CD4-positive, alpha-beta memory T cell (primary cell): ENCODE results near the gene CSF2. TPM values are rescaled to one million over a fixed set of nuclear protein-coding genes. Genes with fewer than 3 reads are reported as not detected.

Source experiments
- CTCF ChIA-PET: fragments of 350-600 bp; sonication (Branson Sonifier 250); formaldehyde crosslinking; loops from one replicate; lab custom pipeline; 2021; ENCODE audit warnings: inconsistent platforms; ENCODE audit not compliant: partially characterized antibody; lab: Charles Lee
- POLR2A ChIA-PET: fragments of 350-600 bp; sonication (Branson Sonifier 250); formaldehyde crosslinking; loops from one replicate; lab custom pipeline; 2021; ENCODE audit not compliant: partially characterized antibody; lab: Charles Lee
- DNase-seq, 5 donors: peaks; one replicate each; pipeline versions ENCODE4 v3.0.0 to v3.0.0-alpha.2; 2020 to 2022; ENCODE audit warnings: mixed read lengths in 1 of 5
- H3K27ac ChIP-seq: one replicate; pipeline ENCODE4 v1.7.0; 2013; ENCODE audit warnings: low read depth, low read length
- H3K27me3 ChIP-seq: 2 replicates; pipeline ENCODE4 v1.7.0; 2013; ENCODE audit warnings: mild to moderate bottlenecking, low read length, moderate library complexity; ENCODE audit not compliant: insufficient read depth
- H3K36me3 ChIP-seq: 2 replicates; pipeline ENCODE4 v1.7.0; 2013; ENCODE audit warnings: mild to moderate bottlenecking, low read length, moderate library complexity; ENCODE audit not compliant: insufficient read depth
- H3K4me1 ChIP-seq: 2 replicates; pipeline ENCODE4 v1.7.0; 2013; ENCODE audit warnings: mild to moderate bottlenecking, low read length, moderate library complexity; ENCODE audit not compliant: insufficient read depth
- H3K4me3 ChIP-seq, 2 donors: one replicate each; pipeline ENCODE4 v1.7.0; 2013; ENCODE audit warnings: low read length in 2 of 2, mild to moderate bottlenecking in 1 of 2
- H3K9me3 ChIP-seq, 2 donors: one replicate each; pipeline ENCODE4 v1.7.0; 2013; ENCODE audit warnings: low read length in 2 of 2, control low read depth in 1 of 2; ENCODE audit not compliant: control insufficient read depth in 1 of 2
- H3K27ac Mint-ChIP-seq, 7 donors: one replicate each; pipeline ENCODE4 v1.8.0; 2020 to 2021; ENCODE audit warnings: mixed read lengths in 7 of 7, mild to moderate bottlenecking in 6 of 7, inconsistent platforms in 3 of 7, moderate library complexity in 3 of 7
- H3K27me3 Mint-ChIP-seq, 2 donors: one replicate each; pipeline ENCODE4 v1.8.0; 2020 to 2021; ENCODE audit warnings: mixed read lengths in 2 of 2
- H3K36me3 Mint-ChIP-seq, 2 donors: one replicate each; pipeline ENCODE4 v1.8.0; 2020 to 2021; ENCODE audit warnings: mixed read lengths in 2 of 2, inconsistent platforms in 1 of 2, mild to moderate bottlenecking in 1 of 2
- H3K4me1 Mint-ChIP-seq, 4 donors: one replicate each; pipeline ENCODE4 v1.8.0; 2020 to 2021; ENCODE audit warnings: mixed read lengths in 4 of 4, mild to moderate bottlenecking in 1 of 4
- H3K4me3 Mint-ChIP-seq, 8 donors: one replicate each; pipeline ENCODE4 v1.8.0; 2020 to 2021; ENCODE audit warnings: mixed read lengths in 8 of 8, mild to moderate bottlenecking in 7 of 8, moderate library complexity in 6 of 8, inconsistent platforms in 3 of 8
- H3K9me3 Mint-ChIP-seq, 8 donors: one replicate each; pipeline ENCODE4 v1.8.0; 2020 to 2021; ENCODE audit warnings: mixed read lengths in 8 of 8, mild to moderate bottlenecking in 5 of 8, inconsistent platforms in 3 of 8, moderate library complexity in 1 of 8
- intact Hi-C: fragments of 100-400 bp; cut with micrococcal nuclease; formaldehyde crosslinking; loops from one replicate; pipeline ENCODE4 v1.15.1; 2023
- polyA plus RNA-seq, 2 donors: library from polyadenylated mRNA; unstranded; fragments of 300-500 nt; fragmentation: Illumina TruSeq; gene quantifications; one replicate each; pipeline ENCODE4 v1.2.3, GENCODE V29; 2021
- total RNA-seq, 2 experiments: library from RNA; stranded (reverse); gene quantifications; one replicate each; pipeline ENCODE4 v1.2.3, GENCODE V29; 2021

Gene CSF2
- total and polyA plus RNA-seq, 4 experiments from 2014 or later = 0.77 TPM; not detected in 3

- H3K4me1 Mint-ChIP-seq = peaks cover 0 to 7% (median under 1%) of the 10 kb centered on the region in 4 donors
- peaks cover 2% of the 10 kb centered on the region in 2 donors for H3K27me3 Mint-ChIP-seq
- Histone ChIP-seq H3K4me1 (peaks cover 2% of the 10 kb centered on the region), H3K27ac (no peak overlapping the region), H3K27me3 (no peaks in the 10 kb centered on the region), H3K9me3 (no peaks in the 10 kb centered on the region), H3K36me3 (no peaks in the 10 kb centered on the region), H3K4me3 (no peak overlapping the region)
- ChIA-PET CTCF (interaction anchor here (0.8 to 1.0 kb wide), 2 partner anchors 14 to 41 kb away, joined by 4 to 5 read pairs; no protein-coding TSS in a partner anchor), POLR2A (no interaction called here)
- H3K27ac Mint-ChIP-seq = no peak overlapping the region
- H3K36me3 Mint-ChIP-seq = no peaks in the 10 kb centered on the region
- peaks cover 0 to 3% (median 0%) of the 10 kb centered on the region in 8 donors for H3K9me3 Mint-ChIP-seq
- intact Hi-C loops = no loop called here
- no peak for DNase-seq
- no peak overlapping the region for H3K4me3 Mint-ChIP-seq
These were observed 24.5 kb upstream of the CSF2 start for GRCh38 chr5:132049093-132049492.

- Mint-ChIP-seq H3K27me3 (peaks cover 0 to 2% of the 10 kb centered on the region in 2 donors), H3K4me3 (no peak overlapping the region), H3K4me1 (peaks cover 1 to 12% (median 4%) of the 10 kb centered on the region in 4 donors), H3K9me3 (peaks cover 0 to 2% (median 0%) of the 10 kb centered on the region in 8 donors), H3K36me3 (no peaks in the 10 kb centered on the region), H3K27ac (peak overlapping the region in 2 of 7 donors; percentile 18 to 23)
- Histone ChIP-seq H3K4me3 (no peak overlapping the region), H3K27ac (no peak overlapping the region), H3K27me3 (no peaks in the 10 kb centered on the region), H3K36me3 (no peaks in the 10 kb centered on the region), H3K9me3 (no peaks in the 10 kb centered on the region), H3K4me1 (peaks cover 7% of the 10 kb centered on the region)
- CTCF ChIA-PET = interaction anchor here (0.8 to 1.7 kb wide), 4 partner anchors 12 to 85 kb away, joined by 4 to 6 read pairs (median 4); partner anchors contain the start of gene IL3
- POLR2A ChIA-PET = no interaction called here
- intact Hi-C loops = no loop called here
- no peak for DNase-seq
These were observed 24.0 kb upstream of the CSF2 start for GRCh38 chr5:132049559-132049958.

DNA sequence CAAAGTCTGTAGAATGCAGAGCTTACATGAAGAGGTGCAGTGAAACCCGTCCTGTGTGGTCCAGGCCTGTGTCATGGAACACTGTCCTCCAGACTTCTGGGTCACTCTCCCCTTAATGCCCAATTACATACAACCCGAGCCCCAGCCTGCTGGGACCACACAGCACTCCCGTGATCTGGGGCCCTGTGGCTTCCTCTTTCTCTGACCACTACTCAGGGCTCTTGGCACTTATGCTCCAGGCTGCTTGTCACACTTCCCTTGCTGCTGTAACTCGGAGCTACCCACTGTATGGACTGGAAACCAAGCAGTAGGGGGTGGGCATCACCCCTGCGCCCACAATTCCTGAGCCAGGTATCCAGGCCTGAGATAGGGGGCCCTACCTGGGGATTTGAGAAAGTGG is 23.5 kb upstream of the CSF2 start:
- DNase-seq = no peak
- Mint-ChIP-seq H3K4me3 (no peak overlapping the region), H3K27me3 (no peaks in the 10 kb centered on the region), H3K27ac (no peak overlapping the region), H3K36me3 (no peaks in the 10 kb centered on the region), H3K9me3 (peaks cover 0 to 2% (median 0%) of the 10 kb centered on the region in 8 donors), H3K4me1 (peaks cover 7 to 18% (median 9%) of the 10 kb centered on the region in 4 donors)
- no peak overlapping the region for H3K4me3 ChIP-seq
- ChIA-PET CTCF (interaction anchor here (0.8 to 1.7 kb wide), 4 partner anchors 11 to 84 kb away, joined by 4 to 6 read pairs (median 4); partner anchors contain the start of gene IL3), POLR2A (no interaction called here)
- H3K27me3 ChIP-seq = no peaks in the 10 kb centered on the region
- H3K4me1 ChIP-seq = peaks cover 13% of the 10 kb centered on the region
- no peaks in the 10 kb centered on the region for H3K36me3 ChIP-seq
- no peaks in the 10 kb centered on the region for H3K9me3 ChIP-seq
- intact Hi-C loops = no loop called here
- no peak overlapping the region for H3K27ac ChIP-seq

DNA sequence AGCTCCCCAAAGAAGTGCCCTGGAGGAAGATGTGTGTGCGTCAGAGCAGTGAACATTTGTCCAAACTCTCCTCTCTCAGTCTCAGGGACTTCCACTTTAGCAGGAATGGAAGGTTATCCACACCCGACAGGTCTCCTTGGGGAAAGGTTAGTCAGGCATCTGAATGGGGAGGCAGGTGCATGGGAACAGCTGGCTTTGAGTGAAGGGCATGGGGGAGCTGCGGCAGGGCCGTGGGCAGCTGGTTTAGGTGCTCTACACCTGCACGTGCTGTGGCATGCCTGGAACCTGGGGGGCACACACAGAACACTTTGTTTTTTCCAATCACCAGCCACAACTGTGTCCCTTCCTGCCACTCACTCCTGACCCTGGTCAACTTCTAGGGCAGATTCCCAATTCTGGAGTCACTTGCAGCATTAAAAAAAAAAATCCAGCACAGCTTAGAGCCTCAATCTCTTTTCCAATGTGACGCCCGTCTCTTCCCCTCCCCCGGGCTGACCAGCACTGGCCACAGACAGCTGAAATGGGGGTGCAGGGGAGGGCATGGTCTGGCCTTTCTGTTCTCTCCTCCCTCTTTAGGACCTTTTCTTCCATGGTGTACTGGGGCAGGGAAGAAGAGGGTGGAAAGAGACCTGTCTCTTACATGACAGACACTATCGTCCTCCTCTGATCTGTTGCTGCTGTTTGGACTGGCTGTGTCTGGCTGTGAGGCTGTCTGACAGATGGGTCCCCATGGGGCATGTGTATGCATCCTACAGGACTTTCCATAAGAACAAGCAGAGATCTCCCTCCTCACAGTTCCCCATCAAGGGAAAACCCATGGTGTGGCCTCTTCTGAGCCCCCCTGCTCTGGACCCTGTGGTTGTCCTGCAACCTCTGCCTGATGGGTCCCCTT is 22.7 kb upstream of the CSF2 start:
- H3K36me3 ChIP-seq = no peaks in the 10 kb centered on the region
- DNase-seq = no peak
- ChIA-PET CTCF (interaction anchor here (1.3 to 1.7 kb wide), 3 partner anchors 10 to 83 kb away, joined by 4 to 6 read pairs (median 4); partner anchors contain the start of gene IL3), POLR2A (no interaction called here)
- peaks cover 0 to under 1% of the 10 kb centered on the region in 2 donors for H3K36me3 Mint-ChIP-seq
- H3K9me3 ChIP-seq = no peaks in the 10 kb centered on the region
- peaks cover 21% of the 10 kb centered on the region for H3K4me1 ChIP-seq
- intact Hi-C loops = no loop called here
- no peak overlapping the region for H3K27ac Mint-ChIP-seq
- peaks cover 13 to 25% (median 17%) of the 10 kb centered on the region in 4 donors for H3K4me1 Mint-ChIP-seq
- no peaks in the 10 kb centered on the region for H3K27me3 ChIP-seq
- H3K9me3 Mint-ChIP-seq = peaks cover 0 to 2% (median 0%) of the 10 kb centered on the region in 8 donors
- H3K27me3 Mint-ChIP-seq = no peaks in the 10 kb centered on the region
- no peak overlapping the region for H3K4me3 Mint-ChIP-seq
- H3K27ac ChIP-seq = no peak overlapping the region
- no peak overlapping the region for H3K4me3 ChIP-seq

DNA sequence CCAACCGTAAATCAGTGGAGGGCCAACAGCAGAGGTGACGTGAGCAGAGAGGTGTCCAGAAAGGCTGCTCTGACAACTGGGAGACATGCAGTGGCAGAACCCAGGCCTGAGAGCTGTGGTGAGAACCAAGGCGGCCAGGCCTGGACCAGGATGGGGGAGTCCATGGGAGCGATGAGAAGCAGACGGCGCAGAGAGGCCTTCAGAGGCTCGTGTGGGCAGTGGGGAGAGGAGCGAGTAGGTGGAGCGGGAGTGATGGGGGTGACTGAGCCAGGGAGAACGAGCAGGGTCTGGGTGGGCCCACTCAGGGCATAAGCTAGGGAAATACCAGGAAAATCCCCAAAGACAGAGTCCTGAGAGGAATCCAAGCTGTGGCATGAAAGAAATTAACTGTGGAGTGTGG is 21.1 kb upstream of the CSF2 start:
- intact Hi-C loops = no loop called here
- peak overlapping the region in 3 of 7 donors; percentile 7 to 70 (median 47) for H3K27ac Mint-ChIP-seq
- ChIA-PET POLR2A (no interaction called here), CTCF (interaction anchor here (3.5 kb wide), 1 partner anchor 10 kb away, joined by 24 read pairs; no protein-coding TSS in a partner anchor)
- Histone ChIP-seq H3K4me3 (no peak overlapping the region), H3K4me1 (peaks cover 37% of the 10 kb centered on the region), H3K27me3 (no peaks in the 10 kb centered on the region), H3K27ac (no peak overlapping the region), H3K36me3 (no peaks in the 10 kb centered on the region), H3K9me3 (no peaks in the 10 kb centered on the region)
- H3K36me3 Mint-ChIP-seq = peaks cover 0 to 3% of the 10 kb centered on the region in 2 donors
- peaks cover 0 to 2% (median 0%) of the 10 kb centered on the region in 8 donors for H3K9me3 Mint-ChIP-seq
- H3K4me3 Mint-ChIP-seq = no peak overlapping the region
- peaks cover 21 to 41% (median 30%) of the 10 kb centered on the region in 4 donors for H3K4me1 Mint-ChIP-seq
- H3K27me3 Mint-ChIP-seq = no peaks in the 10 kb centered on the region
- no peak for DNase-seq

- Histone ChIP-seq H3K4me1 (peaks cover 45% of the 10 kb centered on the region), H3K27me3 (no peaks in the 10 kb centered on the region), H3K36me3 (no peaks in the 10 kb centered on the region), H3K27ac (no peak overlapping the region), H3K9me3 (no peaks in the 10 kb centered on the region), H3K4me3 (no peak overlapping the region)
- Mint-ChIP-seq H3K27ac (peak overlapping the region in 6 of 7 donors; percentile 28 to 77 (median 50)), H3K4me3 (no peak overlapping the region), H3K4me1 (peaks cover 26 to 50% (median 35%) of the 10 kb centered on the region in 4 donors), H3K27me3 (no peaks in the 10 kb centered on the region), H3K36me3 (peaks cover 0 to 3% of the 10 kb centered on the region in 2 donors), H3K9me3 (peaks cover 0 to 2% (median 0%) of the 10 kb centered on the region in 8 donors)
- intact Hi-C loops = no loop called here
- POLR2A ChIA-PET = no interaction called here
- DNase-seq = no peak
- CTCF ChIA-PET = interaction anchor here (3.5 kb wide), 1 partner anchor 9 kb away, joined by 24 read pairs; no protein-coding TSS in a partner anchor
These were observed 20.1 kb upstream of the CSF2 start for GRCh38 chr5:132053483-132053882.
